HEK293 (cell line): ENCODE measurements around the gene TPCN2.

Experiments
- CTCF ChIA-PET: fragments of 350-600 bp; formaldehyde crosslinking; extraction: SDS; loops from one replicate; lab custom pipeline; 2021; ENCODE audit warnings: antibody characterized with exemption; lab: Yijun Ruan, JAX
- POLR2A ChIA-PET: fragments of 300-600 bp; formaldehyde crosslinking; extraction: SDS; loops from one replicate; lab custom pipeline; 2020; ENCODE audit warnings: antibody characterized with exemption, inconsistent platforms; lab: Yijun Ruan, JAX
- H3K27ac ChIP-seq: fragments of 200-500 bp; sonication (Bioruptor generic); 2 replicates; pipeline ENCODE4 v1.5.1; 2014; ENCODE audit warnings: low read depth, low read length, control low read depth, inconsistent platforms; ENCODE audit errors: extremely low read depth
- H3K36me3 ChIP-seq, 2 experiments: fragments of 200-500 bp in 1 of 2; sonication (Bioruptor generic) in 1 of 2; 1 replicate in 1 of 2; 2 replicates in 1 of 2; pipeline ENCODE4 v1.5.1; 2014 to 2017; ENCODE audit warnings: inconsistent platforms in 2 of 2, low read length in 2 of 2; ENCODE audit not compliant: control insufficient read depth in 2 of 2, insufficient read depth in 1 of 2
- H3K4me1 ChIP-seq: fragments of 200-500 bp; sonication (Bioruptor generic); 2 replicates; pipeline ENCODE4 v1.5.1; 2014; ENCODE audit warnings: mild to moderate bottlenecking, low read length, inconsistent platforms; ENCODE audit not compliant: control insufficient read depth, insufficient read depth
- H3K4me3 ChIP-seq: 2 replicates; pipeline ENCODE4 v1.5.1; 2011; ENCODE audit warnings: low read depth, mild to moderate bottlenecking, control low read depth, low read length, moderate library complexity
- H3K9me3 ChIP-seq: fragments of 200-500 bp; sonication (Bioruptor generic); 2 replicates; pipeline ENCODE4 v1.5.1; 2014; ENCODE audit warnings: low read depth, low read length, inconsistent platforms; ENCODE audit not compliant: control insufficient read depth, insufficient read depth
- GLI2 ChIP-seq: fragments of 450-650 bp; formaldehyde crosslinking; IDR thresholded peaks from 2 replicates; pipeline ENCODE4; 2017; ENCODE audit warnings: missing biosample characterization, missing genetic modification characterization, low read depth, borderline replicate concordance
- GLIS1 ChIP-seq: fragments of 450-650 bp; formaldehyde crosslinking; IDR thresholded peaks from 2 replicates; pipeline ENCODE4 v1.5.1; 2016; ENCODE audit warnings: missing biosample characterization, missing genetic modification characterization
- KLF1 ChIP-seq: fragments of 450-650 bp; formaldehyde crosslinking; IDR thresholded peaks from 2 replicates; pipeline ENCODE4 v1.5.1; 2016; ENCODE audit warnings: missing biosample characterization, missing genetic modification characterization
- MZF1 ChIP-seq: fragments of 450-650 bp; formaldehyde crosslinking; IDR thresholded peaks from 2 replicates; pipeline ENCODE4 v1.5.1; 2017; ENCODE audit warnings: missing biosample characterization, missing genetic modification characterization, borderline replicate concordance
- RBAK ChIP-seq: fragments of 450-650 bp; formaldehyde crosslinking; IDR thresholded peaks from 2 replicates; pipeline ENCODE4 v1.5.1; 2016; ENCODE audit warnings: missing biosample characterization, missing genetic modification characterization
- SCRT1 ChIP-seq: fragments of 450-650 bp; formaldehyde crosslinking; IDR thresholded peaks from 2 replicates; pipeline ENCODE4 v1.5.1; 2016; ENCODE audit warnings: missing biosample characterization, missing genetic modification characterization, borderline replicate concordance
- SCRT2 ChIP-seq: fragments of 450-650 bp; formaldehyde crosslinking; IDR thresholded peaks from 2 replicates; pipeline ENCODE4 v1.5.1; 2016; ENCODE audit warnings: missing biosample characterization, missing genetic modification characterization
- ZBTB1 ChIP-seq: fragments of 450-650 bp; formaldehyde crosslinking; IDR thresholded peaks from 2 replicates; pipeline ENCODE4 v1.5.1; 2016; ENCODE audit warnings: missing biosample characterization, missing genetic modification characterization
- ZNF146 ChIP-seq: fragments of 450-650 bp; formaldehyde crosslinking; IDR thresholded peaks from 2 replicates; pipeline ENCODE4 v1.5.1; 2016; ENCODE audit warnings: missing biosample characterization, missing genetic modification characterization
- ZNF16 ChIP-seq: fragments of 450-650 bp; formaldehyde crosslinking; IDR thresholded peaks from 2 replicates; pipeline ENCODE4 v1.5.1; 2016; ENCODE audit warnings: low read depth, missing biosample characterization, missing genetic modification characterization
- ZNF211 ChIP-seq: fragments of 450-650 bp; formaldehyde crosslinking; IDR thresholded peaks from 2 replicates; pipeline ENCODE4 v1.5.1; 2016; ENCODE audit warnings: low read depth, missing biosample characterization, missing genetic modification characterization
- ZNF214 ChIP-seq: fragments of 450-650 bp; formaldehyde crosslinking; IDR thresholded peaks from 2 replicates; pipeline ENCODE4 v1.5.1; 2017; ENCODE audit warnings: missing biosample characterization, mild to moderate bottlenecking, missing genetic modification characterization, borderline replicate concordance
- ZNF221 ChIP-seq: fragments of 450-650 bp; formaldehyde crosslinking; IDR thresholded peaks from 2 replicates; pipeline ENCODE4 v1.5.1; 2017; ENCODE audit warnings: missing biosample characterization, missing genetic modification characterization, borderline replicate concordance
- ZNF404 ChIP-seq: fragments of 450-650 bp; formaldehyde crosslinking; IDR thresholded peaks from 2 replicates; pipeline ENCODE4 v1.5.1; 2017; ENCODE audit warnings: missing biosample characterization, missing genetic modification characterization
- ZNF514 ChIP-seq: fragments of 450-650 bp; formaldehyde crosslinking; IDR thresholded peaks from 2 replicates; pipeline ENCODE4 v1.5.1; 2016; ENCODE audit warnings: missing biosample characterization, missing genetic modification characterization
- ZNF544 ChIP-seq: fragments of 450-650 bp; formaldehyde crosslinking; IDR thresholded peaks from 2 replicates; pipeline ENCODE4 v1.5.0; 2017; ENCODE audit warnings: missing biosample characterization, missing genetic modification characterization
- ZNF548 ChIP-seq: fragments of 450-650 bp; formaldehyde crosslinking; IDR thresholded peaks from 2 replicates; pipeline ENCODE4 v1.5.1; 2016; ENCODE audit warnings: missing biosample characterization, missing genetic modification characterization
- ZNF560 ChIP-seq: fragments of 450-650 bp; formaldehyde crosslinking; IDR thresholded peaks from 2 replicates; pipeline ENCODE4 v1.5.1; 2017; ENCODE audit warnings: missing biosample characterization, missing genetic modification characterization, borderline replicate concordance
- TF ChIP-seq, protein P1 (sequence below): fragments of 450-650 bp; IDR thresholded peaks from 2 replicates; pipeline ENCODE4 v1.5.1; 2018; ENCODE audit warnings: missing biosample characterization, missing genetic modification characterization
- TF ChIP-seq, protein P2 (sequence below): fragments of 450-650 bp; formaldehyde crosslinking; IDR thresholded peaks from 2 replicates; pipeline ENCODE4; 2016; ENCODE audit warnings: missing biosample characterization, missing genetic modification characterization
- TF ChIP-seq, protein P3 (sequence below): fragments of 450-650 bp; formaldehyde crosslinking; IDR thresholded peaks from 2 replicates; pipeline ENCODE4 v1.5.1; 2016; ENCODE audit warnings: missing biosample characterization, missing genetic modification characterization
- TF ChIP-seq, protein P4 (sequence below): fragments of 450-650 bp; formaldehyde crosslinking; IDR thresholded peaks from 2 replicates; pipeline ENCODE4 v1.5.1; 2016; ENCODE audit warnings: missing biosample characterization, missing genetic modification characterization
- TF ChIP-seq, protein P5 (sequence below): fragments of 450-650 bp; IDR thresholded peaks from 2 replicates; pipeline ENCODE4 v1.5.1; 2018; ENCODE audit warnings: missing biosample characterization, mild to moderate bottlenecking, missing genetic modification characterization

The TPCN2 gene

DNA sequence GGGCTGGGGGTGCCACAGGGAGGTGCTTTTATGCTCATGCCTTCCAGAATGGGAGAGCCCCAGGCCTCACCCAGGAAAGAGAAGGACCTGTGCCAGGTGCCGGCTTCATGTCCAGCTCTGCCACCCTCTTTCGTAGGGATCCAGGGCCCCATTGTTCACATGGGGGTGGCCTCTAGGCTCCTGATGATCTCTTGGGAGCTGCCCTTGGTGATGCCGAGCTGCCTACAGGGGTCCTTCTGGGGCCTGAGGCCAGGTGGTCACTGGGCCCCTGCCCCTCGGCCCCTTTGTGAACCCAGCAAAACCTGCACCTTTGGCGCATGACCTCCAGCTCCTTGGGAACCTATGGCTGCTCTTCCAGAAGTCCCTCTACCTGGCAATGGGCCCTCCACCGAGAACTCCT is 65.6 kb downstream of the TPCN2 start:
- no peak overlapping the region for H3K27ac ChIP-seq
- H3K9me3 ChIP-seq, result no peaks in the 10 kb centered on the region
- H3K4me3 ChIP-seq, result no peak overlapping the region
- CTCF ChIA-PET, result interaction anchor here (0.6 to 1.7 kb wide), 3 partner anchors 13 to 529 kb away, joined by 4 to 6 read pairs (median 6); no protein-coding TSS in a partner anchor
- POLR2A ChIA-PET, result no interaction called here
- no peaks in the 10 kb centered on the region for H3K4me1 ChIP-seq
- H3K36me3 ChIP-seq, result no peaks in the 10 kb centered on the region
- no peak for TF ChIP-seq SCRT1 (tag by site-specific recombination)
- TF ChIP-seq, protein P1, sequence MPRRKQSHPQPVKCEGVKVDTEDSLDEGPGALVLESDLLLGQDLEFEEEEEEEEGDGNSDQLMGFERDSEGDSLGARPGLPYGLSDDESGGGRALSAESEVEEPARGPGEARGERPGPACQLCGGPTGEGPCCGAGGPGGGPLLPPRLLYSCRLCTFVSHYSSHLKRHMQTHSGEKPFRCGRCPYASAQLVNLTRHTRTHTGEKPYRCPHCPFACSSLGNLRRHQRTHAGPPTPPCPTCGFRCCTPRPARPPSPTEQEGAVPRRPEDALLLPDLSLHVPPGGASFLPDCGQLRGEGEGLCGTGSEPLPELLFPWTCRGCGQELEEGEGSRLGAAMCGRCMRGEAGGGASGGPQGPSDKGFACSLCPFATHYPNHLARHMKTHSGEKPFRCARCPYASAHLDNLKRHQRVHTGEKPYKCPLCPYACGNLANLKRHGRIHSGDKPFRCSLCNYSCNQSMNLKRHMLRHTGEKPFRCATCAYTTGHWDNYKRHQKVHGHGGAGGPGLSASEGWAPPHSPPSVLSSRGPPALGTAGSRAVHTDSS (tag by site-specific recombination), result no peak
- TF ChIP-seq, protein P2, sequence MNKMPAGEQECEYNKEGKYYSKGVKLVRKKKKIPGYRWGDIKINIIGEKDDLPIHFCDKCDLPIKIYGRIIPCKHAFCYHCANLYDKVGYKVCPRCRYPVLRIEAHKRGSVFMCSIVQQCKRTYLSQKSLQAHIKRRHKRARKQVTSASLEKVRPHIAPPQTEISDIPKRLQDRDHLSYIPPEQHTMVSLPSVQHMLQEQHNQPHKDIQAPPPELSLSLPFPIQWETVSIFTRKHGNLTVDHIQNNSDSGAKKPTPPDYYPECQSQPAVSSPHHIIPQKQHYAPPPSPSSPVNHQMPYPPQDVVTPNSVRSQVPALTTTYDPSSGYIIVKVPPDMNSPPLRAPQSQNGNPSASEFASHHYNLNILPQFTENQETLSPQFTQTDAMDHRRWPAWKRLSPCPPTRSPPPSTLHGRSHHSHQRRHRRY (tag by site-specific recombination), result no peak
- TF ChIP-seq ZNF211 (tag by site-specific recombination), result no peak

DNA sequence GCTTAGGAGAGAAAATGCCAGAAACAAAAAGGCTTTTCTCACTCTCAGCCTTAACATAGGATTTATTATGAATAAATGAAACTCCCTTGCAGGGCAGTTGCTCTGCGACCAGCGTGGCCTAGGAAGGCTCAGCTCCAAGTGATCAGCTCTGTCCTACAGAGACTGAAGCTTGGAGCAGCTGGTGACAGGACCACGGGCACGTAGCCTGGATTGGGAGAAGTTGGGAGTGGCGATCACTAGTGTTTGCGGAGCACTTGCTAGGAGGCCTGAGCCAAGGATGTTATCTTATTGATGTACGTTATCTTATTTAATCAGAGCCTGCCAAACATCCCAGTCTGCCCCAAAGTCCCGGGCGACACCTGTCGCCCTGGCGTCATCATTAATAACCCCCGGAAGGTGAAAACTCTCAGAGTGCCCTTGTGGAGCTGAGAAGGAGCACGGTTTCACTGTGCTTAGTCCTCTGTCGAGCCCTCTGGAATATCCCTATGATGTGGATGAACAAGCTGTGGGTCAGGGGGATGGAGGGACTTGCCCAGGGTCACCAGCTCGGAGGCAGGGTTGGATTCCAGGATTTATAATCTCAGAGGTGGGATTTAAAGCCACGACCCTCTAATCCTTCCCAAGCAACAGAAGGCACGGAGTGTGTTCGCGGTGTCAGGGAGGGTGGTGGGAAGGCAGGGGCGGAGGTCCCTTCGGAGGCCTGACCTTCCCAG is 66.2 kb downstream of the TPCN2 start:
- H3K4me3 ChIP-seq, result no peak overlapping the region
- POLR2A ChIA-PET, result no interaction called here

DNA sequence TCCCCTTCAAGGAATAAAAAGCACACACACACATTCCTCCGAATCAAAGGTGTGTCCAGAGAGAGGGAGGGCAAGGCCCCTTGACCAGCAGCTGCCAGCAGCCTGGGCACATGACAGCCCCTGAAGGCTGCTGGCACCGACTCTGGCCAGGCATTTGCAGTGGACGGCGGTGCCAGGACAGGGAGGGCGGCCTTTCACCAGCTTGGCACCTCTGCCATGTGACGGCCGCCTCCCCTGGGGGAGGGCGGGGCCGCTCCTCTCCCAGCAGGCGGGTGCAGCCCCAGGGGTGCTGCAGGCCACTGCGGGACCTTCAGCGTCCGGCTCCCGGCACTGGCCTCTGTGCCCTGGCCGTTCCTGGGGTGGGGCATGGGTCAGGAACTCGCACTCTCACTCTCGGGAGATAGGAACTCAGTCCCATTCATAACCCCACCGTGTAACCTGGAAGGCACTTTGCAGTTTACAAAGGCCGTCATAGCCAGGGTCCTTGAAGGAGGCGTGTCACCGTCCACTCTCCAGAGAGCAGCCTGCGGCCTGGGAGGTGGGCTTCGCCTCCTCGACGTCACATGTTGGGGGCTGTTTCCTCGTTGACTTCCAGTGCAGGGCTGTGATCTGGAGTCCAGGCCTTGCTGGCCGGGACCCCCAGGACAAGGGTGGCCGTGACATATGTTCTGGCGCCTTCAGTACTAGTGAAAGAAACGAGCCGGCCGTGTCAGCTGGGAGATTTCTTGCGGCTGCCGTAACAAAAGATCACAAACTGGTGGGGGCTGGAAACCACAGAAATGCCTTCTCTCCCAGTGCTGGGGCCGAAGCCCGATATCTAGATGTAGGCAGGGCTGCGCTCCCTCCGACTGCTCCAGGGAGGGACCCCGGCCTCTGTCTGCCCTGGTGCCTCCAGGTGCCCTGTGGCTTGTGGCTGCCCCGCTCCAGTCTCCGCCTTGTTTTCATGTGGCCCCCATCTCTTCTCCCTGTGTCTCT is 67.1 kb downstream of the TPCN2 start:
- Histone ChIP-seq H3K4me3 (no peak overlapping the region), H3K4me1 (no peaks in the 10 kb centered on the region), H3K36me3 (no peaks in the 10 kb centered on the region), H3K27ac (no peak overlapping the region), H3K9me3 (no peaks in the 10 kb centered on the region)
- CTCF ChIA-PET, result interaction anchor here (1.7 kb wide), 1 partner anchor 16 kb away, joined by 6 read pairs; no protein-coding TSS in a partner anchor
- POLR2A ChIA-PET, result no interaction called here
- no peak for TF ChIP-seq ZNF548 (tag by site-specific recombination)
- TF ChIP-seq ZBTB1 (tag by site-specific recombination), result no peak
- TF ChIP-seq KLF1 (tag by site-specific recombination), result no peak
- TF ChIP-seq ZNF560 (tag by site-specific recombination), result no peak
- TF ChIP-seq ZNF544 (tag by site-specific recombination), result no peak
- TF ChIP-seq, protein P3, sequence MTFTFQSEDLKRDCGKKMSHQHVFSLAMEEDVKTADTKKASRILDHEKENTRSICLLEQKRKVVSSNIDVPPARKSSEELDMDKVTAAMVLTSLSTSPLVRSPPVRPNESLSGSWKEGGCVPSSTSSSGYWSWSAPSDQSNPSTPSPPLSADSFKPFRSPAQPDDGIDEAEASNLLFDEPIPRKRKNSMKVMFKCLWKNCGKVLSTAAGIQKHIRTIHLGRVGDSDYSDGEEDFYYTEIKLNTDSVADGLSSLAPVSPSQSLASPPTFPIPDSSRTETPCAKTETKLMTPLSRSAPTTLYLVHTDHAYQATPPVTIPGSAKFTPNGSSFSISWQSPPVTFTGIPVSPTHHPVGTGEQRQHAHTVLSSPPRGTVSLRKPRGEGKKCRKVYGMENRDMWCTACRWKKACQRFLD (tag by site-specific recombination), result no peak
- TF ChIP-seq, protein P4, sequence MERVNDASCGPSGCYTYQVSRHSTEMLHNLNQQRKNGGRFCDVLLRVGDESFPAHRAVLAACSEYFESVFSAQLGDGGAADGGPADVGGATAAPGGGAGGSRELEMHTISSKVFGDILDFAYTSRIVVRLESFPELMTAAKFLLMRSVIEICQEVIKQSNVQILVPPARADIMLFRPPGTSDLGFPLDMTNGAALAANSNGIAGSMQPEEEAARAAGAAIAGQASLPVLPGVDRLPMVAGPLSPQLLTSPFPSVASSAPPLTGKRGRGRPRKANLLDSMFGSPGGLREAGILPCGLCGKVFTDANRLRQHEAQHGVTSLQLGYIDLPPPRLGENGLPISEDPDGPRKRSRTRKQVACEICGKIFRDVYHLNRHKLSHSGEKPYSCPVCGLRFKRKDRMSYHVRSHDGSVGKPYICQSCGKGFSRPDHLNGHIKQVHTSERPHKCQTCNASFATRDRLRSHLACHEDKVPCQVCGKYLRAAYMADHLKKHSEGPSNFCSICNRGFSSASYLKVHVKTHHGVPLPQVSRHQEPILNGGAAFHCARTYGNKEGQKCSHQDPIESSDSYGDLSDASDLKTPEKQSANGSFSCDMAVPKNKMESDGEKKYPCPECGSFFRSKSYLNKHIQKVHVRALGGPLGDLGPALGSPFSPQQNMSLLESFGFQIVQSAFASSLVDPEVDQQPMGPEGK (tag by site-specific recombination), result no peak
- TF ChIP-seq, protein P5, sequence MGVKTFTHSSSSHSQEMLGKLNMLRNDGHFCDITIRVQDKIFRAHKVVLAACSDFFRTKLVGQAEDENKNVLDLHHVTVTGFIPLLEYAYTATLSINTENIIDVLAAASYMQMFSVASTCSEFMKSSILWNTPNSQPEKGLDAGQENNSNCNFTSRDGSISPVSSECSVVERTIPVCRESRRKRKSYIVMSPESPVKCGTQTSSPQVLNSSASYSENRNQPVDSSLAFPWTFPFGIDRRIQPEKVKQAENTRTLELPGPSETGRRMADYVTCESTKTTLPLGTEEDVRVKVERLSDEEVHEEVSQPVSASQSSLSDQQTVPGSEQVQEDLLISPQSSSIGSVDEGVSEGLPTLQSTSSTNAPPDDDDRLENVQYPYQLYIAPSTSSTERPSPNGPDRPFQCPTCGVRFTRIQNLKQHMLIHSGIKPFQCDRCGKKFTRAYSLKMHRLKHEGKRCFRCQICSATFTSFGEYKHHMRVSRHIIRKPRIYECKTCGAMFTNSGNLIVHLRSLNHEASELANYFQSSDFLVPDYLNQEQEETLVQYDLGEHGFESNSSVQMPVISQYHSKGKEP (tag by site-specific recombination), result no peak
- no peak for TF ChIP-seq ZNF16 (tag by site-specific recombination)
- TF ChIP-seq ZNF514 (tag by site-specific recombination), result no peak
- no peak for TF ChIP-seq ZNF221 (tag by site-specific recombination)

More for the DNA sequence above, 66.2 kb downstream of the TPCN2 start:
- no peaks in the 10 kb centered on the region for H3K9me3 ChIP-seq
- no peak for TF ChIP-seq GLIS1 (tag by site-specific recombination)
- TF ChIP-seq MZF1 (tag by site-specific recombination), result no peak
- TF ChIP-seq ZNF146, result no peak
- no peak for TF ChIP-seq ZNF16 (tag by site-specific recombination)
- peak; percentile 41; the same call in 1 of the 2 replicates for TF ChIP-seq SCRT2 (tag by site-specific recombination)
- no peak for TF ChIP-seq GLI2 (tag by site-specific recombination)
- no peak for TF ChIP-seq ZNF404 (tag by site-specific recombination)
- TF ChIP-seq ZNF214 (tag by site-specific recombination), result no peak
- no peak for TF ChIP-seq RBAK
- no peaks in the 10 kb centered on the region for H3K4me1 ChIP-seq
- H3K36me3 ChIP-seq, result no peaks in the 10 kb centered on the region
- no peak overlapping the region for H3K27ac ChIP-seq
- CTCF ChIA-PET, result interaction anchor here (1.6 to 1.7 kb wide), 2 partner anchors 14 to 16 kb away, joined by 6 read pairs; no protein-coding TSS in a partner anchor
